ENCODE results near the gene IQCH. TPM values are rescaled to one million over a fixed set of nuclear protein-coding genes. Genes with fewer than 3 reads are reported as not detected.

Gene IQCH
- under 1 TPM; 0.52 to 0.83 TPM for total RNA-seq

- Histone ChIP-seq H3K9me3 (no peaks in the 10 kb centered on the region), H3K27ac (peak within 1 kb of the TSS; percentile 83 to 87), H3K36me3 (no peaks in the 10 kb centered on the region), H3K4me1 (peaks cover 0 to 11% of the 10 kb centered on the region in 2 donors), H3K4me3 (peak within 1 kb of the TSS; percentile 84 to 94), H3K27me3 (no peaks in the 10 kb centered on the region)
- peak; percentile 98 for DNase-seq (ENCODE audit: low spot score)
- TF ChIP-seq CTCF (IDR thresholded peaks at IDR 0.05), result peak in 1 of 2 donors; percentile 14
Measured at GRCh38 chr15:67254238-67255175, at the start of gene IQCH, which contains the start of gene AAGAB. IQCH (plus strand) TSS chr15:67254786; CDS start chr15:67254897, 111 bp downstream. AAGAB (minus strand) TSS chr15:67254661; CDS start chr15:67254631, 30 bp downstream.

- H3K36me3 ChIP-seq, result peaks cover 7% of the 10 kb centered on the region
- TF ChIP-seq CTCF (IDR thresholded peaks at IDR 0.05), result no peak
- H3K27ac ChIP-seq, result no peak overlapping the region
- H3K9me3 ChIP-seq, result no peaks in the 10 kb centered on the region
- peaks cover 0 to 7% of the 10 kb centered on the region in 2 donors for H3K4me1 ChIP-seq
- H3K4me3 ChIP-seq, result no peak overlapping the region
- no peak for DNase-seq (ENCODE audit: low spot score)
- H3K27me3 ChIP-seq, result no peaks in the 10 kb centered on the region
Measured at GRCh38 chr15:67207555-67208207, 46.9 kb upstream of the IQCH start.

- Histone ChIP-seq H3K4me3 (no peak overlapping the region), H3K4me1 (no peaks in the 10 kb centered on the region), H3K27ac (no peak overlapping the region), H3K27me3 (no peaks in the 10 kb centered on the region), H3K9me3 (no peaks in the 10 kb centered on the region), H3K36me3 (peaks cover 7% of the 10 kb centered on the region)
- no peak for DNase-seq (ENCODE audit: low spot score)
- TF ChIP-seq CTCF (IDR thresholded peaks at IDR 0.05), result no peak
Measured at GRCh38 chr15:67208396-67208795, 46.2 kb upstream of the IQCH start.

GRCh38 chr15:67210555-67211168, 43.9 kb upstream of the IQCH start:
- no peaks in the 10 kb centered on the region for H3K9me3 ChIP-seq
- no peak for TF ChIP-seq CTCF (IDR thresholded peaks at IDR 0.05)

GRCh38 chr15:67212684-67213367, 41.8 kb upstream of the IQCH start:
- H3K36me3 ChIP-seq, result peaks cover 7% of the 10 kb centered on the region
- DNase-seq (ENCODE audit: low spot score), result no peak
- H3K4me3 ChIP-seq, result no peak overlapping the region
- TF ChIP-seq CTCF (IDR thresholded peaks at IDR 0.05), result no peak
- H3K9me3 ChIP-seq, result no peaks in the 10 kb centered on the region
- no peak overlapping the region for H3K27ac ChIP-seq
- no peaks in the 10 kb centered on the region for H3K27me3 ChIP-seq
- H3K4me1 ChIP-seq, result no peaks in the 10 kb centered on the region

More at GRCh38 chr15:67210555-67211168, 43.9 kb upstream of the IQCH start:
- H3K4me1 ChIP-seq, result no peaks in the 10 kb centered on the region
- no peaks in the 10 kb centered on the region for H3K27me3 ChIP-seq
- no peak overlapping the region for H3K27ac ChIP-seq
- DNase-seq (ENCODE audit: low spot score), result no peak
- no peak overlapping the region for H3K4me3 ChIP-seq
- H3K36me3 ChIP-seq, result peaks cover 7% of the 10 kb centered on the region

All from right atrium auricular region (tissue), 2 donors.